ENCODE measurements around the gene ZNF397.
"Not testable (repeated sequence)": the region's sequence is repeated elsewhere in the genome, so short reads cannot be mapped to it uniquely, and the experiment has no call there.

- not testable (repeated sequence) for TF ChIP-seq CBX3 (IDR thresholded peaks at IDR 0.05; ENCODE audit: low read depth); CTCF (IDR thresholded peaks at IDR 0.05 in 2 of 3, conservative IDR thresholded peaks at IDR 0.05 in 1 of 3; ENCODE audit: borderline replicate concordance in 1 of 3, insufficient read depth in 1 of 3, low read depth in 2 of 3, low read length in 2 of 3); RAD21 (IDR thresholded peaks at IDR 0.05; ENCODE audit: low read depth); POLR2A (IDR thresholded peaks at IDR 0.05; ENCODE audit: borderline replicate concordance, extremely low read depth, insufficient read depth, insufficient read length); CEBPB (IDR thresholded peaks at IDR 0.05; ENCODE audit: low read depth); MAX (IDR thresholded peaks at IDR 0.05); YY1 (IDR thresholded peaks at IDR 0.05; ENCODE audit: extremely low read depth, insufficient replicate concordance, low read depth, low read length)
These were observed 21.5 kb upstream of the ZNF397 start for GRCh38 chr18:35219331-35219730.
